Endodermal cell (in vitro differentiated cells): ENCODE data around the gene SMIM10L2A. TPM values are rescaled to one million over a fixed set of nuclear protein-coding genes. Genes with fewer than 3 reads are reported as not detected.

ENCODE experiments used
- DNase-seq: peaks from one replicate; pipeline ENCODE4 v3.0.0-alpha.2; 2017
- H3K27ac ChIP-seq: 2 replicates; pipeline ENCODE4 v1.5.1; 2013; ENCODE audit warnings: mild to moderate bottlenecking, low read depth, low read length, moderate library complexity
- H3K27me3 ChIP-seq: 2 replicates; pipeline ENCODE4 v1.6.1; 2013; ENCODE audit warnings: mild to moderate bottlenecking, low read length, moderate library complexity; ENCODE audit not compliant: insufficient read depth, control insufficient read depth, poor library complexity, severe bottlenecking
- H3K36me3 ChIP-seq: 2 replicates; pipeline ENCODE4 v1.7.0; 2013; ENCODE audit warnings: mild to moderate bottlenecking, low read length, moderate library complexity; ENCODE audit not compliant: control insufficient read depth, insufficient read depth
- H3K4me1 ChIP-seq: one replicate; pipeline ENCODE4 v1.7.0; 2013; ENCODE audit warnings: low read length; ENCODE audit not compliant: control insufficient read depth, insufficient read depth
- H3K4me3 ChIP-seq: 2 replicates; pipeline ENCODE4 v1.5.1; 2013; ENCODE audit warnings: mild to moderate bottlenecking, low read length, moderate library complexity
- H3K9ac ChIP-seq: 2 replicates; pipeline ENCODE4 v1.6.1; 2013; ENCODE audit warnings: mild to moderate bottlenecking, low read length, moderate library complexity; ENCODE audit not compliant: poor library complexity, severe bottlenecking; ENCODE audit errors: extremely low read depth
- H3K9me3 ChIP-seq: 2 replicates; pipeline ENCODE4 v1.6.1; 2013; ENCODE audit warnings: mild to moderate bottlenecking, low read length, moderate library complexity; ENCODE audit not compliant: control insufficient read depth
- H3K27ac Mint-ChIP-seq: 2 replicates; pipeline ENCODE4 v1.8.0; 2020; ENCODE audit warnings: mixed read lengths
- H3K27me3 Mint-ChIP-seq: 2 replicates; pipeline ENCODE4 v1.8.0; 2021; ENCODE audit warnings: mild to moderate bottlenecking, mixed read lengths; ENCODE audit not compliant: insufficient read depth
- H3K36me3 Mint-ChIP-seq: 2 replicates; pipeline ENCODE4 v1.8.0; 2020; ENCODE audit warnings: low read depth, mixed read lengths
- H3K4me1 Mint-ChIP-seq: 2 replicates; pipeline ENCODE4 v1.8.0; 2020; ENCODE audit warnings: mixed read lengths
- H3K4me3 Mint-ChIP-seq: 2 replicates; pipeline ENCODE4 v1.8.0; 2020; ENCODE audit warnings: mild to moderate bottlenecking, moderate library complexity, mixed read lengths
- H3K9me3 Mint-ChIP-seq: 2 replicates; pipeline ENCODE4 v1.8.0; 2020; ENCODE audit warnings: mild to moderate bottlenecking, mixed read lengths
- CTCF ChIP-seq: fragments of 200-600 bp; sonication (generic); conservative IDR thresholded peaks from 2 replicates; pipeline ENCODE4 v1.5.0; 2021; ENCODE audit warnings: antibody characterized with exemption, mild to moderate bottlenecking
- WGBS, 2 experiments: methylation state at CpG; one replicate each; pipeline versions ENCODE4 v1.1.5 to v1.1.7; 2013; ENCODE audit warnings: missing lambda C conversion rate in 2 of 2, mixed read lengths in 1 of 2; ENCODE audit not compliant: insufficient coverage in 1 of 2, insufficient read length in 1 of 2; 5-methylcytosine and 5-hydroxymethylcytosine counted together
- total RNA-seq, 2 donors: library from RNA; stranded (reverse); fragmentation: NEBNext Ultra II Directional in 1 of 2; extraction: Animal tissue kit (Norgen Biotek cat#: 25700) in 1 of 2; gene quantifications; 2 replicates in 1 of 2; 3 replicates in 1 of 2; pipeline ENCODE4 v1.2.1, GENCODE V29; 2021

Gene SMIM10L2A
- total RNA-seq, 2 donors from 2014 or later = 3.8 to 6.1 TPM

GRCh38 chrX:135389243-135389642, 32.5 kb upstream of the SMIM10L2A start:
- no peaks in the 10 kb centered on the region for H3K36me3 ChIP-seq
- no peaks in the 10 kb centered on the region for H3K4me1 Mint-ChIP-seq
- no peaks in the 10 kb centered on the region for H3K4me1 ChIP-seq
- H3K4me3 ChIP-seq = no peak overlapping the region
- H3K27ac Mint-ChIP-seq = no peak overlapping the region
- H3K9ac ChIP-seq = no peak overlapping the region
- no peaks in the 10 kb centered on the region for H3K27me3 Mint-ChIP-seq
- DNase-seq = no peak
- H3K27ac ChIP-seq = no peak overlapping the region
- H3K36me3 Mint-ChIP-seq = no peaks in the 10 kb centered on the region
- no peaks in the 10 kb centered on the region for H3K27me3 ChIP-seq
- no peak for TF ChIP-seq CTCF
- H3K9me3 Mint-ChIP-seq = peaks cover 38% of the 10 kb centered on the region
- no peaks in the 10 kb centered on the region for H3K9me3 ChIP-seq
- no peak overlapping the region for H3K4me3 Mint-ChIP-seq
- 100% methylated on average over 1 of the region's 1 CpG; no CpG with 5 or more reads in 1 of the 2 experiments for WGBS, 2 experiments

DNA sequence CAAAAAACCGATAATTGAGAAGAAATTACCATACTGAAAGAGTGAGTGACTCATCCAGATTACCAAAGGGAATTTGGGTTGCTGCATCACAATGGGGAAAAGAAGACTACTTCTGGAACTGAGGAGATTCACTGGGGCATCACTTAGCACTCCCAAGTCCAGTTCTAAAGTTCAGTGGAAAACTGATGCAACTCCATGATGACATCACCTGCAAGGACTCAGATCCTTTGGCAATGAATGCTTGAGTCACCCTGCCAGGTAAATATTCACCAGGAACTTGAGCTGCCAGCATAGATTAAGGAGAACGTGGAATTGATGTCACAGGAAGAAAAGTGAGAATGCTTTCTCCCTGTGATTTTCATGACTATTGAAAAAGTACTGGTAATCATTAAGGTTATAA, 32.0 kb upstream of the SMIM10L2A start:
- Histone ChIP-seq H3K9ac (no peak overlapping the region), H3K36me3 (no peaks in the 10 kb centered on the region), H3K27ac (no peak overlapping the region), H3K4me3 (no peak overlapping the region), H3K9me3 (no peaks in the 10 kb centered on the region), H3K27me3 (no peaks in the 10 kb centered on the region), H3K4me1 (no peaks in the 10 kb centered on the region)
- Mint-ChIP-seq H3K9me3 (peaks cover 43% of the 10 kb centered on the region), H3K4me3 (no peak overlapping the region), H3K27ac (no peak overlapping the region), H3K36me3 (no peaks in the 10 kb centered on the region), H3K27me3 (no peaks in the 10 kb centered on the region), H3K4me1 (no peaks in the 10 kb centered on the region)
- WGBS, 2 experiments = 44% methylated on average over 2 of the region's 2 CpGs; no CpG with 5 or more reads in 1 of the 2 experiments
- no peak for TF ChIP-seq CTCF
- DNase-seq = no peak

- peaks cover 49% of the 10 kb centered on the region for H3K9me3 Mint-ChIP-seq
- Histone ChIP-seq H3K36me3 (no peaks in the 10 kb centered on the region), H3K27ac (no peak overlapping the region), H3K4me3 (no peak overlapping the region), H3K27me3 (no peaks in the 10 kb centered on the region), H3K9me3 (no peaks in the 10 kb centered on the region), H3K4me1 (no peaks in the 10 kb centered on the region), H3K9ac (no peak overlapping the region)
- no peak for TF ChIP-seq CTCF
- no peak overlapping the region for H3K27ac Mint-ChIP-seq
- peaks cover 4% of the 10 kb centered on the region for H3K4me1 Mint-ChIP-seq
- H3K4me3 Mint-ChIP-seq = no peak overlapping the region
- H3K27me3 Mint-ChIP-seq = no peaks in the 10 kb centered on the region
- 94 to 100% methylated on average over 1 to 7 of the region's 7 CpGs for WGBS, 2 experiments
- DNase-seq = no peak
- no peaks in the 10 kb centered on the region for H3K36me3 Mint-ChIP-seq
Measured at GRCh38 chrX:135391734-135392133, 30.0 kb upstream of the SMIM10L2A start.
